Measurements from ENCODE around the gene IRX6. TPM values are rescaled to one million over a fixed set of nuclear protein-coding genes. Genes with fewer than 3 reads are reported as not detected.
A peak's percentile ranks its signal among the peaks of the same experiment; 100 is the strongest.

Gene IRX6
- total and polyA plus RNA-seq, 2 of the 13 experiments (the other 11 are each of a cell fraction or from before 2014, with no cell fraction given) = not detected

- 2% methylated on average over 2 of the region's 2 CpGs for WGBS (ENCODE audit: low lambda C conversion rate)
- POLR2A ChIA-PET = no interaction called here
- H3K79me2 ChIP-seq (ENCODE audit: insufficient read depth, low read length) = no peaks in the 10 kb centered on the region
- ATAC-seq (no peak), DNase-seq (ENCODE audit: low spot score) (no peak), FAIRE-seq (no peak)
- no peaks in the 10 kb centered on the region for H3K9me3 ChIP-seq (ENCODE audit: low read length)
- in situ Hi-C loops (cut with HindIII; ENCODE audit: extremely low pct_ligation_motif_present, low pct_unique_long_range_greater_than_20kb) = no loop called here
- H3K4me2 ChIP-seq (ENCODE audit: low read depth, low read length) = no peak overlapping the region
- CTCF ChIA-PET (ENCODE audit: low intra/inter-chr PET ratio, low total read pairs) = no interaction called here
- no peaks in the 10 kb centered on the region for H3K4me1 ChIP-seq (ENCODE audit: insufficient read depth, low read length)
- H3K27ac ChIP-seq (ENCODE audit: extremely low read length, insufficient read depth, low read length) = no peak overlapping the region
- no TSS peak for BruUV-seq (replicated peaks)
- no peak overlapping the region for H3K4me3 ChIP-seq (replicated peaks in 1 of 3; ENCODE audit: insufficient read depth in 1 of 3, low read depth in 2 of 3, low read length in 3 of 3)
- no peak for TF ChIP-seq ZNF12 (CRISPR knock-in tag; IDR thresholded peaks at IDR 0.05)
- TF ChIP-seq ZNF296 (CRISPR knock-in tag; conservative IDR thresholded peaks at IDR 0.05) = no peak
- no peak for TF ChIP-seq ZNF576 (CRISPR knock-in tag; IDR thresholded peaks at IDR 0.05)
- peak; percentile 62 to 81 for TF ChIP-seq MAFK (conservative IDR thresholded peaks at IDR 0.05 in 1 of 2, IDR thresholded peaks at IDR 0.05 in 1 of 2; ENCODE audit: low read length in 2 of 2)
- TF ChIP-seq MAFF (IDR thresholded peaks at IDR 0.05; ENCODE audit: low read depth, low read length) = peak; percentile 54
- no peak for TF ChIP-seq KDM2A (CRISPR knock-in tag; IDR thresholded peaks at IDR 0.05; ENCODE audit: borderline replicate concordance, low read depth)
- peak; percentile 65 for TF ChIP-seq NFE2L2 (IDR thresholded peaks at IDR 0.05; ENCODE audit: low read length)
- TF ChIP-seq SRF (IDR thresholded peaks at IDR 0.05; ENCODE audit: low read depth, low read length) = no peak
- TF ChIP-seq ZNF468 (CRISPR knock-in tag; IDR thresholded peaks at IDR 0.05) = no peak
- intact Hi-C loops (cut with micrococcal nuclease; ENCODE audit: unreplicated experiment) = no loop called here
- no peak overlapping the region for H2AFZ ChIP-seq (ENCODE audit: low read length)
- H3K27me3 ChIP-seq (ENCODE audit: control insufficient read depth in 1 of 2, insufficient read depth in 2 of 2, low read length in 2 of 2) = peaks cover 4 to 30% of the 10 kb centered on the region in 2 experiments
- no peaks in the 10 kb centered on the region for H4K20me1 ChIP-seq (ENCODE audit: insufficient read depth, low read length)
- no peaks in the 10 kb centered on the region for H3K36me3 ChIP-seq (replicated peaks in 1 of 2; ENCODE audit: control insufficient read depth in 1 of 2, insufficient read depth in 2 of 2, low read length in 2 of 2)
- H3K9ac ChIP-seq (ENCODE audit: insufficient read depth, low read depth, low read length) = no peak overlapping the region
Observed at GRCh38 chr16:55333684-55334083, 9.7 kb downstream of the IRX6 start.

GRCh38 chr16:55338646-55339045 lies 14.6 kb downstream of the IRX6 start:
- Histone ChIP-seq H2AFZ (ENCODE audit: low read length) (no peak overlapping the region), H3K27ac (ENCODE audit: extremely low read length, insufficient read depth, low read length) (no peak overlapping the region), H3K36me3 (replicated peaks in 1 of 2; ENCODE audit: control insufficient read depth in 1 of 2, insufficient read depth in 2 of 2, low read length in 2 of 2) (no peaks in the 10 kb centered on the region), H3K4me1 (ENCODE audit: insufficient read depth, low read length) (no peaks in the 10 kb centered on the region), H3K4me2 (ENCODE audit: low read depth, low read length) (no peak overlapping the region), H3K9me3 (ENCODE audit: low read length) (no peaks in the 10 kb centered on the region), H3K9ac (ENCODE audit: insufficient read depth, low read depth, low read length) (no peak overlapping the region), H3K79me2 (ENCODE audit: insufficient read depth, low read length) (no peaks in the 10 kb centered on the region), H3K4me3 (replicated peaks in 1 of 3; ENCODE audit: insufficient read depth in 1 of 3, low read depth in 2 of 3, low read length in 3 of 3) (no peak overlapping the region), H4K20me1 (ENCODE audit: insufficient read depth, low read length) (no peaks in the 10 kb centered on the region), H3K27me3 (ENCODE audit: control insufficient read depth in 1 of 2, insufficient read depth in 2 of 2, low read length in 2 of 2) (peaks cover 0 to 5% of the 10 kb centered on the region in 2 experiments; a peak in 2 of 5 replicates)
- ATAC-seq (no peak), FAIRE-seq (no peak), DNase-seq (ENCODE audit: low spot score) (no peak)
- no TSS peak for BruUV-seq (replicated peaks)
- POLR2A ChIA-PET = no interaction called here
- in situ Hi-C loops (cut with HindIII; ENCODE audit: extremely low pct_ligation_motif_present, low pct_unique_long_range_greater_than_20kb) (no loop called here), intact Hi-C loops (cut with micrococcal nuclease; ENCODE audit: unreplicated experiment) (no loop called here)
- 8% methylated on average over 5 of the region's 5 CpGs for WGBS (ENCODE audit: low lambda C conversion rate)
- CTCF ChIA-PET (ENCODE audit: low intra/inter-chr PET ratio, low total read pairs) = no interaction called here
- TF ChIP-seq FIP1L1 (IDR thresholded peaks at IDR 0.05; ENCODE audit: borderline replicate concordance, insufficient read depth, low read depth, low read length) (no peak), ZGPAT (CRISPR knock-in tag; IDR thresholded peaks at IDR 0.05) (no peak), DNMT1 (CRISPR knock-in tag; IDR thresholded peaks at IDR 0.05) (no peak), ZNF329 (CRISPR knock-in tag; IDR thresholded peaks at IDR 0.05; ENCODE audit: low read depth) (no peak), FLYWCH1 (CRISPR knock-in tag; IDR thresholded peaks at IDR 0.05) (no peak), CTCF (CRISPR knock-in tag; IDR thresholded peaks at IDR 0.05) (no peak), RARA (CRISPR knock-in tag; IDR thresholded peaks at IDR 0.05) (no peak), ZNF282 (IDR thresholded peaks at IDR 0.05; ENCODE audit: partially characterized antibody) (no peak), GTF2F1 (IDR thresholded peaks at IDR 0.05; ENCODE audit: low read length) (no peak), MYC (CRISPR knock-in tag; IDR thresholded peaks at IDR 0.05; ENCODE audit: borderline replicate concordance) (no peak)

Data from HepG2 (cell line).